K562 (cell line): ENCODE results near the gene CITED2. TPM values are rescaled to one million over a fixed set of nuclear protein-coding genes. Genes with fewer than 3 reads are reported as not detected.

Source experiments
- ATAC-seq: fragments of 200-7000 bp; cut with Tn5 transposase; 3 replicates; pipeline ENCODE4 v1.9.1; 2020; ENCODE audit warnings: moderate library complexity
- BruUV-seq: library from RNA; stranded (reverse); fragments of 400-500 nt; replicated peaks from 2 replicates; lab custom pipeline; 2021; lab: Mats Ljungman, UMichigan
- CTCF ChIA-PET: fragments of 300-600 bp; formaldehyde crosslinking; extraction: SDS; loops from one replicate; lab custom pipeline; 2021; ENCODE audit warnings: low intra/inter-chr PET ratio; lab: Yijun Ruan, JAX
- POLR2A ChIA-PET: fragments of 300-600, 350-650 bp; sonication (Branson Sonifier 250); formaldehyde crosslinking; extraction: SDS; loops from one replicate; lab custom pipeline; 2021; ENCODE audit warnings: antibody characterized with exemption, inconsistent platforms; lab: Yijun Ruan, JAX
- DNase-seq, 4 experiments: peaks; one replicate each; pipeline versions ENCODE4 v3.0.0 to v3.0.0-alpha.2; 2011 to 2018; ENCODE audit warnings: low spot score in 3 of 4, mixed read lengths in 3 of 4; ENCODE audit errors: extremely low read depth in 1 of 4
- FAIRE-seq: peaks from 2 replicates; lab custom pipeline; 2011; peaks lifted over from hg19 to GRCh38; lab: Jason Lieb, UNC
- H2AFZ ChIP-seq: 2 replicates; pipeline ENCODE4 v1.6.0; 2011; ENCODE audit warnings: low read depth, low read length, control low read depth, inconsistent platforms
- H3K27ac ChIP-seq: fragments of 200-600 bp; 3 replicates; pipeline ENCODE4 v1.8.0; 2011; ENCODE audit warnings: low read depth, mild to moderate bottlenecking, control low read depth, inconsistent platforms, low read length, moderate library complexity, mixed read lengths; ENCODE audit errors: extremely low read depth
- H3K27me3 ChIP-seq, 2 experiments: fragments of 300-600 bp in 1 of 2; 2 replicates in 1 of 2; 3 replicates in 1 of 2; pipeline versions ENCODE4 v1.6.0 to v1.8.0; 2011; ENCODE audit warnings: inconsistent platforms in 2 of 2, low read length in 2 of 2, mild to moderate bottlenecking in 1 of 2, mixed read lengths in 1 of 2, moderate library complexity in 1 of 2; ENCODE audit not compliant: control insufficient read depth in 2 of 2, insufficient read depth in 2 of 2
- H3K36me3 ChIP-seq: fragments of 300-600 bp; 3 replicates; pipeline ENCODE4 v1.8.0; 2011; ENCODE audit warnings: mild to moderate bottlenecking, low read length, inconsistent platforms; ENCODE audit not compliant: control insufficient read depth, insufficient read depth
- H3K4me1 ChIP-seq, 2 experiments: fragments of 200-600 bp in 1 of 2; replicated peaks in 1 of 2; 2 replicates in 1 of 2; 3 replicates in 1 of 2; pipeline versions ENCODE4 v1.5.1 to v1.8.0; 2011; ENCODE audit warnings: inconsistent platforms in 2 of 2, low read length in 2 of 2, mild to moderate bottlenecking in 1 of 2, mixed read lengths in 1 of 2, moderate library complexity in 1 of 2; ENCODE audit not compliant: control insufficient read depth in 2 of 2, insufficient read depth in 2 of 2
- H3K4me2 ChIP-seq: 2 replicates; pipeline ENCODE4 v1.6.1; 2011; ENCODE audit warnings: low read length, control low read depth, inconsistent platforms, mixed read lengths; ENCODE audit not compliant: insufficient read depth
- H3K4me3 ChIP-seq: fragments of 200-600 bp; sonication (generic), shearing (Covaris generic); 2 replicates; pipeline ENCODE4 v1.5.1; 2016; ENCODE audit warnings: control low read depth, inconsistent platforms
- H3K79me2 ChIP-seq: fragments of 200-600 bp; 3 replicates; pipeline ENCODE4 v1.8.0; 2011; ENCODE audit warnings: low read length, inconsistent platforms; ENCODE audit not compliant: control insufficient read depth, insufficient read depth
- H3K9ac ChIP-seq, 2 experiments: 2 replicates each; pipeline versions ENCODE4 v1.6.0 to v1.6.1; 2011; ENCODE audit warnings: low read depth in 2 of 2, low read length in 2 of 2, control low read depth in 1 of 2, inconsistent platforms in 1 of 2, mild to moderate bottlenecking in 1 of 2, mixed read lengths in 1 of 2; ENCODE audit not compliant: insufficient read depth in 1 of 2
- H3K9me1 ChIP-seq: one replicate; pipeline ENCODE4 v1.6.0; 2011; ENCODE audit warnings: inconsistent platforms, mild to moderate bottlenecking, low read length, moderate library complexity; ENCODE audit not compliant: control insufficient read depth, insufficient read depth
- H3K9me3 ChIP-seq: replicated peaks from 2 replicates; pipeline ENCODE4 v1.5.1; 2011; ENCODE audit warnings: low read depth, low read length, inconsistent platforms; ENCODE audit not compliant: control insufficient read depth, insufficient read depth
- H4K20me1 ChIP-seq: replicated peaks from 2 replicates; pipeline ENCODE4 v1.6.1; 2011; ENCODE audit warnings: low read length, inconsistent platforms, mixed read lengths; ENCODE audit not compliant: control insufficient read depth, insufficient read depth
- ARID1B ChIP-seq: fragments of 450-650 bp; IDR thresholded peaks from 2 replicates; pipeline ENCODE4 v1.6.1; 2016; ENCODE audit warnings: antibody characterized with exemption, mild to moderate bottlenecking, inconsistent platforms
- BCOR ChIP-seq: fragments of 450-650 bp; IDR thresholded peaks from 2 replicates; pipeline ENCODE4 v1.6.1; 2016
- C11orf30 ChIP-seq: fragments of 450-650 bp; IDR thresholded peaks from 2 replicates; pipeline ENCODE4 v1.6.1; 2016; ENCODE audit warnings: low read depth, mild to moderate bottlenecking
- CSDE1 ChIP-seq, 2 experiments: fragments of 450-650 bp; IDR thresholded peaks; 2 replicates each; pipeline ENCODE4 v1.6.1; 2016; ENCODE audit warnings: mild to moderate bottlenecking in 1 of 2
- HDAC6 ChIP-seq: IDR thresholded peaks from 2 replicates; pipeline ENCODE4 v1.6.1; 2012; ENCODE audit warnings: low read depth, mild to moderate bottlenecking, control low read depth, inconsistent platforms, low read length, moderate library complexity
- MAFF ChIP-seq: IDR thresholded peaks from 2 replicates; pipeline ENCODE4 v1.6.1; 2012; ENCODE audit warnings: low read length, improper control_type of control experiment
- MAFG ChIP-seq: fragments of 450-650 bp; conservative IDR thresholded peaks from 2 replicates; pipeline ENCODE4 v1.6.1; 2016; ENCODE audit warnings: missing genetic modification characterization, missing compliant biosample characterization
- MAFK ChIP-seq: IDR thresholded peaks from 2 replicates; pipeline ENCODE4 v1.6.1; 2011; ENCODE audit warnings: low read length, improper control_type of control experiment
- MLLT1 ChIP-seq, 2 experiments: fragments of 450-650 bp; IDR thresholded peaks; 2 replicates each; pipeline ENCODE4 v1.6.1; 2016
- MTA1 ChIP-seq: fragments of 450-650 bp; IDR thresholded peaks from 2 replicates; pipeline ENCODE4 v1.6.1; 2017; ENCODE audit warnings: borderline replicate concordance
- NCOR1 ChIP-seq: fragments of 450-650 bp; IDR thresholded peaks from 2 replicates; pipeline ENCODE4 v1.6.1; 2016; ENCODE audit warnings: mild to moderate bottlenecking, moderate library complexity
- SNRNP70 ChIP-seq: fragments of 200-400 bp; formaldehyde crosslinking; optimal IDR thresholded peaks from 2 replicates; pipeline ENCODE3; 2017; ENCODE audit warnings: low read depth, low read length
- TCF15 ChIP-seq: fragments of 250-450 bp; sonication (Bioruptor Pico); IDR thresholded peaks from 2 replicates; pipeline ENCODE4 v1.8.0; 2022; ENCODE audit warnings: moderate library complexity, mild to moderate bottlenecking, inconsistent platforms
- ZNF316 ChIP-seq: fragments of 450-650 bp; IDR thresholded peaks from 2 replicates; pipeline ENCODE4 v1.6.1; 2016
- ZNF347 ChIP-seq: fragments of 450-650 bp; formaldehyde crosslinking; IDR thresholded peaks from 2 replicates; pipeline ENCODE4 v1.4.0; 2020; ENCODE audit warnings: low read depth, mild to moderate bottlenecking, moderate library complexity
- ZNF512 ChIP-seq: IDR thresholded peaks from 2 replicates; pipeline ENCODE4 v1.6.1; 2016; ENCODE audit warnings: missing genetic modification characterization, missing compliant biosample characterization
- ZNF830 ChIP-seq: fragments of 250-450 bp; sonication (Bioruptor Pico); IDR thresholded peaks from 2 replicates; pipeline ENCODE4 v1.5.0; 2021; ENCODE audit warnings: mild to moderate bottlenecking
- WGBS: fragments of 100-300 bp; shearing (Covaris generic); methylation state at CpG from one replicate; pipeline ENCODE4 v1.1.6; 2016; ENCODE audit warnings: low coverage, mixed read lengths; ENCODE audit not compliant: insufficient coverage; ENCODE audit errors: missing lambda C conversion rate; 5-methylcytosine and 5-hydroxymethylcytosine counted together
- in situ Hi-C: fragments of 300-500 bp; cut with MboI; formaldehyde crosslinking; loops from 4 replicates; pipeline ENCODE4 v1.15.0; 2018; ENCODE audit warnings: inconsistent platforms, mixed read lengths
- intact Hi-C: fragments of 100-400 bp; cut with micrococcal nuclease; formaldehyde crosslinking; loops from 2 replicates; pipeline ENCODE4 v1.14.2; 2022
- polyA plus RNA-seq, 8 experiments: library from polyadenylated mRNA; depleted of rRNA in 4 of 8; stranded (reverse) in 5 of 8; unstranded in 3 of 8; fragments of >200 nt; fragmentation: Nextera tagmentation in 2 of 8; fragmentation: Illumina TruSeq in 1 of 8; extraction: Ambion mirVana in 2 of 8; extraction: Trizol in 1 of 8; gene quantifications; 2 replicates each; pipeline versions ENCODE4 v1.2.1 to v1.2.3, GENCODE V29; 2011 to 2014; ENCODE audit warnings: inconsistent platforms in 1 of 8, missing spikeins in 1 of 8
- total RNA-seq, 7 experiments: library from RNA; depleted of rRNA in 6 of 7; stranded (reverse); fragments of >200 nt in 6 of 7; fragmentation: Illumina TruSeq in 2 of 7; extraction: Trizol in 2 of 7; gene quantifications; 2 replicates each; pipeline versions ENCODE4 v1.2.1 to v1.2.3, GENCODE V29; 2011 to 2021; ENCODE audit warnings: low replicate concordance in 1 of 7
- TF ChIP-seq, protein P1 (sequence below): fragments of 250-450 bp; sonication (Bioruptor Pico); IDR thresholded peaks from 2 replicates; pipeline ENCODE4 v1.9.0; 2021; ENCODE audit warnings: mild to moderate bottlenecking, inconsistent platforms

Gene CITED2
- total and polyA plus RNA-seq, 9 of the 15 experiments (the other 6 are each of a cell fraction or from before 2014, with no cell fraction given) = 0.21 to 86.1 (median 17.5) TPM

DNA sequence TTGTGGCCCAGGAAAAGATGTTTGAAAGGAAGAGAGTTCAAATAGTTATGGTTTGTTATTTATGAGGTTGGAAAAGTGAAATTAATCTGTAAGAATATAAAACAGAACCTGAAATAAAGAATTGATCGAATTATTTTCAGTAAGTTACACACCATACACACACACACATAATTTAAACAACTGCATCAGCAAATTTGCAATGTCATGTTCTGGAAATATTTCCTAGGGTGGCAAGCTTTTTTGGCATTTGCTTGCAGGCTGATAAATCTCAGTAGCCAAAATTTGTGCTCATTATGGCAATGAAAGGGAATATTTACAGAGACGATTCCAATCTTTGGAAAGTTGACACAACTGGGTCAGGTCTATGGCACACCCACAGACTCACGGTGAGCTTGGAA is 9.5 kb downstream of the CITED2 start:
- Histone ChIP-seq H4K20me1 (no peaks in the 10 kb centered on the region), H3K36me3 (no peaks in the 10 kb centered on the region), H3K4me2 (no peak overlapping the region), H3K4me1 (peaks cover 0 to 17% of the 10 kb centered on the region in 2 experiments; a peak in 3 of 5 replicates), H3K27ac (no peak overlapping the region), H3K9ac (no peak overlapping the region), H3K9me3 (no peaks in the 10 kb centered on the region), H3K9me1 (no peaks in the 10 kb centered on the region), H2AFZ (no peak overlapping the region), H3K4me3 (no peak overlapping the region), H3K79me2 (no peaks in the 10 kb centered on the region), H3K27me3 (0 out of 5 replicates have a peak, but pooled peaks cover 0 to 6% of the 10 kb centered on the region in 2 experiments)
- FAIRE-seq (no peak), DNase-seq (no peak), ATAC-seq (no peak)
- intact Hi-C loops = loop anchor here (1.0 to 10.0 kb wide), 7 partner anchors 146 to 1557 kb away; no protein-coding TSS in a partner anchor
- WGBS = 4% methylated on average over 3 of the region's 3 CpGs
- BruUV-seq = no TSS peak
- in situ Hi-C loops = loop anchor here (5.0 to 10.0 kb wide), 3 partner anchors 630 to 1250 kb away; no protein-coding TSS in a partner anchor
- ChIA-PET CTCF (interaction anchor here (0.6 to 2.3 kb wide), 5 partner anchors 252 to 1249 kb away, joined by 4 to 19 read pairs (median 7); no protein-coding TSS in a partner anchor), POLR2A (interaction anchor here (0.5 to 1.6 kb wide), 4 partner anchors 8 to 85 kb away, joined by 3 to 9 read pairs (median 4); partner anchors contain the start of gene CITED2)
- no peak for TF ChIP-seq ZNF512
- peak; percentile 46; the same call in 1 of the 2 replicates for TF ChIP-seq MAFK
- TF ChIP-seq TCF15 = no peak
- TF ChIP-seq ARID1B = no peak
- no peak for TF ChIP-seq BCOR
- TF ChIP-seq MTA1 = no peak
- no peak for TF ChIP-seq MLLT1 (IDR thresholded peaks at IDR 0.05)
- TF ChIP-seq SNRNP70 = no peak
- no peak for TF ChIP-seq ZNF830 (CRISPR knock-in tag)
- peak; percentile 82 for TF ChIP-seq MAFG (tag)
- TF ChIP-seq CSDE1 (IDR thresholded peaks at IDR 0.05) = no peak
- TF ChIP-seq NCOR1 = no peak
- TF ChIP-seq, protein P1, sequence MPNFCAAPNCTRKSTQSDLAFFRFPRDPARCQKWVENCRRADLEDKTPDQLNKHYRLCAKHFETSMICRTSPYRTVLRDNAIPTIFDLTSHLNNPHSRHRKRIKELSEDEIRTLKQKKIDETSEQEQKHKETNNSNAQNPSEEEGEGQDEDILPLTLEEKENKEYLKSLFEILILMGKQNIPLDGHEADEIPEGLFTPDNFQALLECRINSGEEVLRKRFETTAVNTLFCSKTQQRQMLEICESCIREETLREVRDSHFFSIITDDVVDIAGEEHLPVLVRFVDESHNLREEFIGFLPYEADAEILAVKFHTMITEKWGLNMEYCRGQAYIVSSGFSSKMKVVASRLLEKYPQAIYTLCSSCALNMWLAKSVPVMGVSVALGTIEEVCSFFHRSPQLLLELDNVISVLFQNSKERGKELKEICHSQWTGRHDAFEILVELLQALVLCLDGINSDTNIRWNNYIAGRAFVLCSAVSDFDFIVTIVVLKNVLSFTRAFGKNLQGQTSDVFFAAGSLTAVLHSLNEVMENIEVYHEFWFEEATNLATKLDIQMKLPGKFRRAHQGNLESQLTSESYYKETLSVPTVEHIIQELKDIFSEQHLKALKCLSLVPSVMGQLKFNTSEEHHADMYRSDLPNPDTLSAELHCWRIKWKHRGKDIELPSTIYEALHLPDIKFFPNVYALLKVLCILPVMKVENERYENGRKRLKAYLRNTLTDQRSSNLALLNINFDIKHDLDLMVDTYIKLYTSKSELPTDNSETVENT = no peak
- peak; percentile 79 for TF ChIP-seq C11orf30
- no peak for TF ChIP-seq ZNF347 (CRISPR knock-in tag)
- TF ChIP-seq ZNF316 = peak; percentile 92
- peak; percentile 73 for TF ChIP-seq MAFF
- no peak for TF ChIP-seq HDAC6
